HL-60 (cell line): ENCODE data around the gene MLXIP.

Source experiments
- DNase-seq, 2 experiments: peaks; one replicate each; pipeline ENCODE4 v3.0.0-alpha.2; 2010 to 2020; ENCODE audit warnings: low read depth in 1 of 2, low spot score in 1 of 2
- H3K27ac ChIP-seq: fragments of 250-450 bp; sonication (Bioruptor Pico); replicated peaks from 2 replicates; pipeline ENCODE4 v1.5.1; 2020; ENCODE audit warnings: mild to moderate bottlenecking, moderate library complexity
- H3K27me3 ChIP-seq: fragments of 250-450 bp; sonication (Bioruptor Pico); 2 replicates; pipeline ENCODE4 v1.5.1; 2021; ENCODE audit warnings: mild to moderate bottlenecking, moderate library complexity; ENCODE audit not compliant: insufficient read depth, poor library complexity, severe bottlenecking
- H3K4me3 ChIP-seq: replicated peaks from 2 replicates; pipeline ENCODE4 v1.5.1; 2011; ENCODE audit warnings: mild to moderate bottlenecking, control low read depth, low read length; ENCODE audit not compliant: insufficient read depth
- GABPA ChIP-seq: IDR thresholded peaks from 2 replicates; pipeline ENCODE4 v1.6.1; 2012; ENCODE audit warnings: low read depth
- POLR2AphosphoS5 ChIP-seq: IDR thresholded peaks from 2 replicates; pipeline ENCODE4 v1.6.1; 2012; ENCODE audit warnings: low read depth
- SPI1 ChIP-seq: IDR thresholded peaks from 2 replicates; pipeline ENCODE4 v1.6.1; 2012; ENCODE audit warnings: low read depth, mild to moderate bottlenecking, borderline replicate concordance
- TF ChIP-seq, protein P1 (sequence below): IDR thresholded peaks from one replicate; pipeline ENCODE4 v1.5.1; 2011; ENCODE audit warnings: low read length, control low read depth, inconsistent platforms; ENCODE audit not compliant: insufficient read depth
- TF ChIP-seq, protein P2 (sequence below): IDR thresholded peaks from 2 replicates; pipeline ENCODE4 v1.6.1; 2012; ENCODE audit warnings: low read depth; ENCODE audit not compliant: insufficient replicate concordance

MLXIP gene

DNA sequence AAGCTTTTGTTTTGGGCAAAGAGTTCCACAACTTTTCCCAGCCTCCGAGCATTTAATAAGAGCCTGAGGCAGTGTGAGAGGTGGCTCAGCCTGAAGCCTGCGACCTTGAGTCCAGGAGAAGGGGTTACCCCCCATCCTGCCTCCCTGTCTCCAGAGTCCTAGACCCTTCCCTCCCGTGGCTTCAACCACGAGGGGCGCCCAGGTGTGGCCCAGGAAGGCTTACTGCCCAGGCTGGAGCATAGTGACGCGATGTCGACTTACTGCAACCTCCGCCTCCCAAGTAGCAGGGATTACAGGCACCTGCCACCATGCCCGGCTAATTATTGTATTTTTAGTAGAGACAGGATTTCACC is 105.0 kb downstream of the MLXIP start:
- Histone ChIP-seq H3K27me3 (no peaks in the 10 kb centered on the region), H3K4me3 (peak overlapping the region; percentile 66), H3K27ac (no peak overlapping the region)
- no peak for DNase-seq
- TF ChIP-seq SPI1 (no peak), POLR2AphosphoS5 (no peak), GABPA (no peak)
- TF ChIP-seq, protein P1, sequence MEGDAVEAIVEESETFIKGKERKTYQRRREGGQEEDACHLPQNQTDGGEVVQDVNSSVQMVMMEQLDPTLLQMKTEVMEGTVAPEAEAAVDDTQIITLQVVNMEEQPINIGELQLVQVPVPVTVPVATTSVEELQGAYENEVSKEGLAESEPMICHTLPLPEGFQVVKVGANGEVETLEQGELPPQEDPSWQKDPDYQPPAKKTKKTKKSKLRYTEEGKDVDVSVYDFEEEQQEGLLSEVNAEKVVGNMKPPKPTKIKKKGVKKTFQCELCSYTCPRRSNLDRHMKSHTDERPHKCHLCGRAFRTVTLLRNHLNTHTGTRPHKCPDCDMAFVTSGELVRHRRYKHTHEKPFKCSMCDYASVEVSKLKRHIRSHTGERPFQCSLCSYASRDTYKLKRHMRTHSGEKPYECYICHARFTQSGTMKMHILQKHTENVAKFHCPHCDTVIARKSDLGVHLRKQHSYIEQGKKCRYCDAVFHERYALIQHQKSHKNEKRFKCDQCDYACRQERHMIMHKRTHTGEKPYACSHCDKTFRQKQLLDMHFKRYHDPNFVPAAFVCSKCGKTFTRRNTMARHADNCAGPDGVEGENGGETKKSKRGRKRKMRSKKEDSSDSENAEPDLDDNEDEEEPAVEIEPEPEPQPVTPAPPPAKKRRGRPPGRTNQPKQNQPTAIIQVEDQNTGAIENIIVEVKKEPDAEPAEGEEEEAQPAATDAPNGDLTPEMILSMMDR = no peak
- TF ChIP-seq, protein P2, sequence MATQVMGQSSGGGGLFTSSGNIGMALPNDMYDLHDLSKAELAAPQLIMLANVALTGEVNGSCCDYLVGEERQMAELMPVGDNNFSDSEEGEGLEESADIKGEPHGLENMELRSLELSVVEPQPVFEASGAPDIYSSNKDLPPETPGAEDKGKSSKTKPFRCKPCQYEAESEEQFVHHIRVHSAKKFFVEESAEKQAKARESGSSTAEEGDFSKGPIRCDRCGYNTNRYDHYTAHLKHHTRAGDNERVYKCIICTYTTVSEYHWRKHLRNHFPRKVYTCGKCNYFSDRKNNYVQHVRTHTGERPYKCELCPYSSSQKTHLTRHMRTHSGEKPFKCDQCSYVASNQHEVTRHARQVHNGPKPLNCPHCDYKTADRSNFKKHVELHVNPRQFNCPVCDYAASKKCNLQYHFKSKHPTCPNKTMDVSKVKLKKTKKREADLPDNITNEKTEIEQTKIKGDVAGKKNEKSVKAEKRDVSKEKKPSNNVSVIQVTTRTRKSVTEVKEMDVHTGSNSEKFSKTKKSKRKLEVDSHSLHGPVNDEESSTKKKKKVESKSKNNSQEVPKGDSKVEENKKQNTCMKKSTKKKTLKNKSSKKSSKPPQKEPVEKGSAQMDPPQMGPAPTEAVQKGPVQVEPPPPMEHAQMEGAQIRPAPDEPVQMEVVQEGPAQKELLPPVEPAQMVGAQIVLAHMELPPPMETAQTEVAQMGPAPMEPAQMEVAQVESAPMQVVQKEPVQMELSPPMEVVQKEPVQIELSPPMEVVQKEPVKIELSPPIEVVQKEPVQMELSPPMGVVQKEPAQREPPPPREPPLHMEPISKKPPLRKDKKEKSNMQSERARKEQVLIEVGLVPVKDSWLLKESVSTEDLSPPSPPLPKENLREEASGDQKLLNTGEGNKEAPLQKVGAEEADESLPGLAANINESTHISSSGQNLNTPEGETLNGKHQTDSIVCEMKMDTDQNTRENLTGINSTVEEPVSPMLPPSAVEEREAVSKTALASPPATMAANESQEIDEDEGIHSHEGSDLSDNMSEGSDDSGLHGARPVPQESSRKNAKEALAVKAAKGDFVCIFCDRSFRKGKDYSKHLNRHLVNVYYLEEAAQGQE = no peak

DNA sequence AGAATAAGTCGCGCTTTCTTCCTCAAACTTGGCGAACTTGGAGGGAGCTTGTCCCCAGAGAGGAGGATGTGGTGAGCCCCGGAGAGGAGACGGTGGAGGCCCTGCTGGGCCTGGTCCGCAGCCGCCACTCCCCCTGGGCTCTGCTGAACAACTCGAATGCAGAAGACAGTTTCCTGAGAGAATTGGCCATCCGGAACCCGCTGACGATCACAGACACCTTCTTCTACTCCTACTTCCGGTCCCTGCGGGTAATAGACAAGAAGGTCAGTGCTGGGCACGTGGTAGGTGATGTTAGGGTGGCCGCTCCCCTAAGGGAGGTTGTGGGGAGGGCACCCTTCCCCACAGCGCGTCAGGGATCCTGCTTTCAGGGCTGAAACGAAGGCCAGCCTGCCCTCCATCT is 106.0 kb downstream of the MLXIP start:
- peak in 1 of 2 experiments; percentile 43 for DNase-seq
- Histone ChIP-seq H3K27ac (no peak overlapping the region), H3K27me3 (no peaks in the 10 kb centered on the region), H3K4me3 (no peak overlapping the region)
- no peak for TF ChIP-seq GABPA
- TF ChIP-seq, protein P2 = no peak

DNA sequence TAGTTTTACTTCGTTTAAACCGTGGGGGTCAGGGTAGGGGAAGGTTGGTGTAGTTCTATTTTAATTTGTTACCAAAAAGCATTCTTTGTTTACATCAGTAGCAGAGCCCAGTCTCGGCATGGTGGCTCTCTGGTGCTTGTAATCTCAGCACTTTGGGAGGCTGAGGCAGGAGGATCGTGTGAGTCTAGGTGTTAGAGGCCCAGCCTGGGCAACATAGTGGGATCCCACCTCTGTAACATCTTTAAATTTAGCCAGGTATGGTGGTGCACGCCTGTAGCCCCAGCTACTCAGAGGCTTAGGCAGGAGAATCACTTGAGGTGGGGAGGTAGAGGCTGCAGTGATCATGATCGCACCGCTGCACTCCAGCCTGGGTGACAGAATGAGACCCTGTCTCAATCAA is 106.5 kb downstream of the MLXIP start:
- H3K4me3 ChIP-seq = no peak overlapping the region
- no peak overlapping the region for H3K27ac ChIP-seq
- no peaks in the 10 kb centered on the region for H3K27me3 ChIP-seq
- TF ChIP-seq, protein P1 = no peak
- TF ChIP-seq, protein P2 = no peak
- TF ChIP-seq SPI1 (no peak), GABPA (no peak), POLR2AphosphoS5 (no peak)
- no peak for DNase-seq
